ENCODE measurements around the gene OR2AK2. TPM values are rescaled to one million over a fixed set of nuclear protein-coding genes. Genes with fewer than 3 reads are reported as not detected.

Gene OR2AK2
- polyA plus RNA-seq, 1 of the 3 experiments (the other 2 are of a cell fraction): not detected

DNA sequence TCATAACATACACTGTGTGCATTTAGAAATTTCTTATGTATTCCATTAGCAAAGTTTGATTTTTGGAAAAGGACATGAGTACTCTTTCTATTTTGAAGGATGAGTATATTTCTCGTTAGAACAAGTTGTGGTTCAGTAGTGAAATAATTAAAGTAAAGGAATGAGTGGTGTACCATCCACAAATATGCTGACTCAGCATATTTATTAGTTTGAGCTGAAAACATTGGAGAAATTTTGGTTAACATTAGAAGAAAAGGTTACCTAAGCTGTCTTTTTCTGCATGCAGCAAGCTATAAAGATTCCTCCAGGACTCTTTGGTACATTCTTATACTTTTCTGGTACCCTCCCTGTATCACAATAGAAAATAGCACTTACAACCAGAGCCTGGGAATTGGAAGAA, 42.7 kb downstream of the OR2AK2 start:
- Histone ChIP-seq H3K9me2 (no peaks in the 10 kb centered on the region), H3K36me3 (replicated peaks in 1 of 2; ENCODE audit: control insufficient read depth in 1 of 2, insufficient read depth in 2 of 2, low read length in 1 of 2) (no peaks in the 10 kb centered on the region), H3K79me2 (ENCODE audit: insufficient read depth) (no peaks in the 10 kb centered on the region), H3K4me2 (no peak overlapping the region), H2AFZ (ENCODE audit: low read depth) (no peak overlapping the region), H4K20me1 (ENCODE audit: insufficient read depth) (no peaks in the 10 kb centered on the region), H3K9me3 (0 out of 2 replicates have a peak, but pooled peaks cover 9% of the 10 kb centered on the region), H3K4me3 (ENCODE audit: low read depth in 2 of 2, low read length in 1 of 2) (no peak overlapping the region), H3K4me1 (ENCODE audit: control insufficient read depth in 1 of 2, insufficient read depth in 2 of 2, low read depth in 1 of 2, low read length in 1 of 2) (no peaks in the 10 kb centered on the region), H3F3A (replicated peaks; ENCODE audit: insufficient read depth) (no peaks in the 10 kb centered on the region), H3K27ac (ENCODE audit: low read depth in 2 of 2, low read length in 1 of 2) (no peak overlapping the region), H3K9ac (no peak overlapping the region), H3K27me3 (ENCODE audit: insufficient read depth) (no peaks in the 10 kb centered on the region)
- TF ChIP-seq GABPA (IDR thresholded peaks at IDR 0.05; ENCODE audit: low read depth): no peak
- TF ChIP-seq RFX5 (IDR thresholded peaks at IDR 0.05; ENCODE audit: low read length): no peak
- TF ChIP-seq, protein P1, sequence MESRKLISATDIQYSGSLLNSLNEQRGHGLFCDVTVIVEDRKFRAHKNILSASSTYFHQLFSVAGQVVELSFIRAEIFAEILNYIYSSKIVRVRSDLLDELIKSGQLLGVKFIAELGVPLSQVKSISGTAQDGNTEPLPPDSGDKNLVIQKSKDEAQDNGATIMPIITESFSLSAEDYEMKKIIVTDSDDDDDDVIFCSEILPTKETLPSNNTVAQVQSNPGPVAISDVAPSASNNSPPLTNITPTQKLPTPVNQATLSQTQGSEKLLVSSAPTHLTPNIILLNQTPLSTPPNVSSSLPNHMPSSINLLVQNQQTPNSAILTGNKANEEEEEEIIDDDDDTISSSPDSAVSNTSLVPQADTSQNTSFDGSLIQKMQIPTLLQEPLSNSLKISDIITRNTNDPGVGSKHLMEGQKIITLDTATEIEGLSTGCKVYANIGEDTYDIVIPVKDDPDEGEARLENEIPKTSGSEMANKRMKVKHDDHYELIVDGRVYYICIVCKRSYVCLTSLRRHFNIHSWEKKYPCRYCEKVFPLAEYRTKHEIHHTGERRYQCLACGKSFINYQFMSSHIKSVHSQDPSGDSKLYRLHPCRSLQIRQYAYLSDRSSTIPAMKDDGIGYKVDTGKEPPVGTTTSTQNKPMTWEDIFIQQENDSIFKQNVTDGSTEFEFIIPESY (IDR thresholded peaks at IDR 0.05; ENCODE audit: borderline replicate concordance, low read depth): no peak
- no peak for TF ChIP-seq RXRA (IDR thresholded peaks at IDR 0.05; ENCODE audit: borderline replicate concordance, low read depth)
- TF ChIP-seq TEAD4 (IDR thresholded peaks at IDR 0.05; ENCODE audit: borderline replicate concordance, insufficient read depth): no peak
- TF ChIP-seq, protein P2, sequence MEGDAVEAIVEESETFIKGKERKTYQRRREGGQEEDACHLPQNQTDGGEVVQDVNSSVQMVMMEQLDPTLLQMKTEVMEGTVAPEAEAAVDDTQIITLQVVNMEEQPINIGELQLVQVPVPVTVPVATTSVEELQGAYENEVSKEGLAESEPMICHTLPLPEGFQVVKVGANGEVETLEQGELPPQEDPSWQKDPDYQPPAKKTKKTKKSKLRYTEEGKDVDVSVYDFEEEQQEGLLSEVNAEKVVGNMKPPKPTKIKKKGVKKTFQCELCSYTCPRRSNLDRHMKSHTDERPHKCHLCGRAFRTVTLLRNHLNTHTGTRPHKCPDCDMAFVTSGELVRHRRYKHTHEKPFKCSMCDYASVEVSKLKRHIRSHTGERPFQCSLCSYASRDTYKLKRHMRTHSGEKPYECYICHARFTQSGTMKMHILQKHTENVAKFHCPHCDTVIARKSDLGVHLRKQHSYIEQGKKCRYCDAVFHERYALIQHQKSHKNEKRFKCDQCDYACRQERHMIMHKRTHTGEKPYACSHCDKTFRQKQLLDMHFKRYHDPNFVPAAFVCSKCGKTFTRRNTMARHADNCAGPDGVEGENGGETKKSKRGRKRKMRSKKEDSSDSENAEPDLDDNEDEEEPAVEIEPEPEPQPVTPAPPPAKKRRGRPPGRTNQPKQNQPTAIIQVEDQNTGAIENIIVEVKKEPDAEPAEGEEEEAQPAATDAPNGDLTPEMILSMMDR (IDR thresholded peaks at IDR 0.05): no peak
- no peak for TF ChIP-seq JUND (IDR thresholded peaks at IDR 0.05)
- TF ChIP-seq, protein P3, sequence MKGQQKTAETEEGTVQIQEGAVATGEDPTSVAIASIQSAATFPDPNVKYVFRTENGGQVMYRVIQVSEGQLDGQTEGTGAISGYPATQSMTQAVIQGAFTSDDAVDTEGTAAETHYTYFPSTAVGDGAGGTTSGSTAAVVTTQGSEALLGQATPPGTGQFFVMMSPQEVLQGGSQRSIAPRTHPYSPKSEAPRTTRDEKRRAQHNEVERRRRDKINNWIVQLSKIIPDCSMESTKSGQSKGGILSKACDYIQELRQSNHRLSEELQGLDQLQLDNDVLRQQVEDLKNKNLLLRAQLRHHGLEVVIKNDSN (IDR thresholded peaks at IDR 0.05; ENCODE audit: borderline replicate concordance, low read depth): no peak
- CTCF ChIA-PET: no interaction called here
- no peak for DNase-seq
- 0% methylated on average over 1 of the region's 1 CpG for WGBS (ENCODE audit: low lambda C conversion rate)
- POLR2A ChIA-PET: no interaction called here

DNA sequence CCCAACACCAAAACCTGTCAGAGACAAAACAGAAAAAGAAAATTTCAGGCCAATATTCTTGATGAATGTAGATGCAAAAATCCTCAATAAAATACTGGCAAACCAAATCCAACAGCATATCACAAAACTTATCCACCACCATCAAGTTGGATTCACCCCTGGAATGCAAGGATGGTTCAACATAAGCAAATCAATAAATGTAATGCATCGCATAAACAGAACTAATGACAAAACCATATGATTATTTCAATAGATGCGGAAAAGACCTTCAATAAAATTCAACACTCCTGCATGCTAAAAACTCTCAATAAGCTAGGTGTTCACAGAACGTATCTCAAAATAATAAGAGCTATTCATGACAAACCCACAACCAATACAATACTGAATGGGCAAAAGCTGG, 44.6 kb downstream of the OR2AK2 start:
- H4K20me1 ChIP-seq (ENCODE audit: insufficient read depth): no peaks in the 10 kb centered on the region
- H3K36me3 ChIP-seq (replicated peaks in 1 of 2; ENCODE audit: control insufficient read depth in 1 of 2, insufficient read depth in 2 of 2, low read length in 1 of 2): no peaks in the 10 kb centered on the region
- no peaks in the 10 kb centered on the region for H3K79me2 ChIP-seq (ENCODE audit: insufficient read depth)
- H3K4me1 ChIP-seq (ENCODE audit: control insufficient read depth in 1 of 2, insufficient read depth in 2 of 2, low read depth in 1 of 2, low read length in 1 of 2): no peaks in the 10 kb centered on the region
- no peaks in the 10 kb centered on the region for H3K27me3 ChIP-seq (ENCODE audit: insufficient read depth)
- CTCF ChIA-PET: no interaction called here
- 0 out of 2 replicates have a peak, but pooled peaks cover 9% of the 10 kb centered on the region for H3K9me3 ChIP-seq
- no peak overlapping the region for H3K9ac ChIP-seq
- no peak overlapping the region for H3K4me2 ChIP-seq
- no peaks in the 10 kb centered on the region for H3F3A ChIP-seq (replicated peaks; ENCODE audit: insufficient read depth)
- POLR2A ChIA-PET: no interaction called here
- H3K27ac ChIP-seq (ENCODE audit: low read depth in 2 of 2, low read length in 1 of 2): no peak overlapping the region
- DNase-seq: no peak
- no peak overlapping the region for H2AFZ ChIP-seq (ENCODE audit: low read depth)
- WGBS (ENCODE audit: low lambda C conversion rate): 16% methylated on average over 3 of the region's 3 CpGs
- no peak overlapping the region for H3K4me3 ChIP-seq (ENCODE audit: low read depth in 2 of 2, low read length in 1 of 2)
- H3K9me2 ChIP-seq: no peaks in the 10 kb centered on the region
- TF ChIP-seq, protein P1 (IDR thresholded peaks at IDR 0.05; ENCODE audit: borderline replicate concordance, low read depth): no peak
- TF ChIP-seq SMC3 (IDR thresholded peaks at IDR 0.05; ENCODE audit: low read depth, low read length) (no peak), NFIC (IDR thresholded peaks at IDR 0.05; ENCODE audit: borderline replicate concordance) (no peak), TAF1 (IDR thresholded peaks at IDR 0.05; ENCODE audit: borderline replicate concordance, low read depth, low read length) (no peak), RCOR1 (IDR thresholded peaks at IDR 0.05; ENCODE audit: low read length) (no peak), YY1 (IDR thresholded peaks at IDR 0.05; ENCODE audit: low read depth) (no peak)
- TF ChIP-seq, protein P2 (IDR thresholded peaks at IDR 0.05): no peak
- TF ChIP-seq, protein P4, sequence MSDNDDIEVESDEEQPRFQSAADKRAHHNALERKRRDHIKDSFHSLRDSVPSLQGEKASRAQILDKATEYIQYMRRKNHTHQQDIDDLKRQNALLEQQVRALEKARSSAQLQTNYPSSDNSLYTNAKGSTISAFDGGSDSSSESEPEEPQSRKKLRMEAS (IDR thresholded peaks at IDR 0.05; ENCODE audit: low read depth): no peak
- TF ChIP-seq, protein P5, sequence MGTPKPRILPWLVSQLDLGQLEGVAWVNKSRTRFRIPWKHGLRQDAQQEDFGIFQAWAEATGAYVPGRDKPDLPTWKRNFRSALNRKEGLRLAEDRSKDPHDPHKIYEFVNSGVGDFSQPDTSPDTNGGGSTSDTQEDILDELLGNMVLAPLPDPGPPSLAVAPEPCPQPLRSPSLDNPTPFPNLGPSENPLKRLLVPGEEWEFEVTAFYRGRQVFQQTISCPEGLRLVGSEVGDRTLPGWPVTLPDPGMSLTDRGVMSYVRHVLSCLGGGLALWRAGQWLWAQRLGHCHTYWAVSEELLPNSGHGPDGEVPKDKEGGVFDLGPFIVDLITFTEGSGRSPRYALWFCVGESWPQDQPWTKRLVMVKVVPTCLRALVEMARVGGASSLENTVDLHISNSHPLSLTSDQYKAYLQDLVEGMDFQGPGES (IDR thresholded peaks at IDR 0.05; ENCODE audit: low read depth, low read length): no peak
- TF ChIP-seq, protein P3 (IDR thresholded peaks at IDR 0.05; ENCODE audit: borderline replicate concordance, low read depth): no peak
